H1 (cell line): ENCODE measurements around the gene DCAF8. TPM values are rescaled to one million over a fixed set of nuclear protein-coding genes. Genes with fewer than 3 reads are reported as not detected.
A peak's percentile ranks its signal among the peaks of the same experiment; 100 is the strongest.

ENCODE experiments used
- CTCF ChIA-PET: fragments of 300-600 bp; sonication (Branson Sonifier 250); formaldehyde crosslinking; loops from one replicate; lab custom pipeline; 2021; ENCODE audit not compliant: partially characterized antibody; lab: Charles Lee
- POLR2A ChIA-PET: fragments of 300-600 bp; sonication (Branson Sonifier 250); formaldehyde crosslinking; loops from one replicate; lab custom pipeline; 2021; ENCODE audit warnings: inconsistent platforms; ENCODE audit not compliant: partially characterized antibody; lab: Charles Lee
- DNase-seq, 2 experiments: peaks; one replicate each; pipeline versions ENCODE4 v3.0.0 to v3.0.0-alpha.2; 2010 to 2022; ENCODE audit warnings: low spot score in 2 of 2, low read depth in 1 of 2, mixed read lengths in 1 of 2
- FAIRE-seq: peaks from 2 replicates; lab custom pipeline; 2011; peaks lifted over from hg19 to GRCh38; lab: Jason Lieb, UNC
- H2AFZ ChIP-seq: 2 replicates; pipeline ENCODE4 v1.8.1; 2012; ENCODE audit warnings: low read length, inconsistent platforms
- H2AK5ac ChIP-seq: 2 replicates; pipeline ENCODE4 v1.6.1; 2013; ENCODE audit warnings: low read depth, low read length
- H2BK120ac ChIP-seq: replicated peaks from 2 replicates; pipeline ENCODE3; 2013; ENCODE audit warnings: low read depth, low read length, inconsistent platforms
- H2BK12ac ChIP-seq: 2 replicates; pipeline ENCODE4 v1.6.1; 2013; ENCODE audit warnings: low read depth, low read length
- H2BK15ac ChIP-seq: 2 replicates; pipeline ENCODE4 v1.6.1; 2013; ENCODE audit warnings: low read length
- H2BK20ac ChIP-seq: 2 replicates; pipeline ENCODE4 v1.6.1; 2013; ENCODE audit warnings: low read length
- H2BK5ac ChIP-seq: 2 replicates; pipeline ENCODE4 v1.6.1; 2013; ENCODE audit warnings: low read depth, low read length
- H3K14ac ChIP-seq: 2 replicates; pipeline ENCODE4 v1.6.1; 2013; ENCODE audit warnings: inconsistent platforms; ENCODE audit not compliant: insufficient read length
- H3K18ac ChIP-seq: 2 replicates; pipeline ENCODE4 v1.6.1; 2013; ENCODE audit warnings: low read length; ENCODE audit errors: extremely low read depth
- H3K23ac ChIP-seq: 2 replicates; pipeline ENCODE4 v1.6.1; 2013; ENCODE audit warnings: inconsistent platforms; ENCODE audit not compliant: insufficient read length
- H3K23me2 ChIP-seq: 2 replicates; pipeline ENCODE4 v1.6.1; 2013; ENCODE audit warnings: low read depth, low read length
- H3K27ac ChIP-seq: 2 replicates; pipeline ENCODE4 v1.6.1; 2011; ENCODE audit warnings: low read depth, low read length, inconsistent platforms
- H3K27me3 ChIP-seq, 4 experiments: replicated peaks in 1 of 4; 1 replicate in 1 of 4; 2 replicates in 3 of 4; pipeline versions ENCODE4 v1.6.1 to v1.8.1; 2011 to 2013; ENCODE audit warnings: low read length in 3 of 4, mild to moderate bottlenecking in 3 of 4, inconsistent platforms in 2 of 4, mixed read lengths in 2 of 4, moderate library complexity in 1 of 4; ENCODE audit not compliant: control insufficient read depth in 3 of 4, insufficient read depth in 3 of 4; ENCODE audit errors: extremely low read depth in 1 of 4
- H3K36me3 ChIP-seq, 4 experiments: 2 replicates each; pipeline versions ENCODE4 v1.6.1 to v1.8.1; 2011 to 2013; ENCODE audit warnings: mild to moderate bottlenecking in 4 of 4, low read length in 3 of 4, moderate library complexity in 2 of 4, control low read depth in 1 of 4, inconsistent platforms in 1 of 4; ENCODE audit not compliant: insufficient read depth in 4 of 4, control insufficient read depth in 2 of 4
- H3K4ac ChIP-seq: replicated peaks from 2 replicates; pipeline ENCODE3; 2013; ENCODE audit warnings: low read length, low read depth, mixed read lengths, inconsistent platforms; ENCODE audit not compliant: insufficient read length
- H3K4me1 ChIP-seq, 4 experiments: replicated peaks in 1 of 4; 1 replicate in 1 of 4; 2 replicates in 3 of 4; pipeline versions ENCODE4 v1.6.1 to v1.8.1; 2011 to 2013; ENCODE audit warnings: low read length in 3 of 4, inconsistent platforms in 2 of 4, mixed read lengths in 1 of 4; ENCODE audit not compliant: insufficient read depth in 4 of 4, control insufficient read depth in 3 of 4
- H3K4me2 ChIP-seq, 2 experiments: 2 replicates each; pipeline versions ENCODE4 v1.6.1 to v1.8.1; 2011 to 2013; ENCODE audit warnings: low read depth in 2 of 2, low read length in 2 of 2, control low read depth in 1 of 2, inconsistent platforms in 1 of 2, mild to moderate bottlenecking in 1 of 2; ENCODE audit not compliant: insufficient read depth in 1 of 2
- H3K4me3 ChIP-seq, 4 experiments: fragments of 200-600, 300-600 bp in 1 of 4; sonication (generic), shearing (Covaris generic), sonication (Bioruptor Twin) in 1 of 4; 2 replicates each; pipeline versions ENCODE4 v1.5.1 to v1.8.1; 2011 to 2016; ENCODE audit warnings: low read length in 4 of 4, low read depth in 3 of 4, control low read depth in 2 of 4, inconsistent platforms in 2 of 4, mild to moderate bottlenecking in 2 of 4, mixed read lengths in 1 of 4, moderate library complexity in 1 of 4; ENCODE audit not compliant: insufficient read depth in 2 of 4; ENCODE audit errors: extremely low read depth in 1 of 4
- H3K56ac ChIP-seq: replicated peaks from 2 replicates; pipeline ENCODE3; 2013; ENCODE audit warnings: low read depth, mild to moderate bottlenecking, mixed read lengths, low read length, inconsistent platforms; ENCODE audit not compliant: insufficient read length
- H3K79me1 ChIP-seq: 2 replicates; pipeline ENCODE4 v1.6.1; 2013; ENCODE audit warnings: low read depth, low read length, control low read depth
- H3K79me2 ChIP-seq, 2 experiments: 2 replicates each; pipeline versions ENCODE4 v1.6.1 to v1.8.1; 2012 to 2013; ENCODE audit warnings: low read length in 2 of 2, mild to moderate bottlenecking in 2 of 2, inconsistent platforms in 1 of 2; ENCODE audit not compliant: insufficient read depth in 2 of 2, control insufficient read depth in 1 of 2
- H3K9ac ChIP-seq, 4 experiments: replicated peaks in 1 of 4; 1 replicate in 1 of 4; 2 replicates in 3 of 4; pipeline versions ENCODE4 v1.6.1 to v1.8.1; 2011 to 2013; ENCODE audit warnings: low read depth in 3 of 4, low read length in 3 of 4, control low read depth in 2 of 4, mild to moderate bottlenecking in 2 of 4, moderate library complexity in 2 of 4, inconsistent platforms in 1 of 4; ENCODE audit errors: extremely low read depth in 1 of 4
- H3K9me3 ChIP-seq, 2 experiments: 2 replicates each; pipeline versions ENCODE4 v1.6.1 to v1.8.1; 2012 to 2013; ENCODE audit warnings: mild to moderate bottlenecking in 2 of 2, moderate library complexity in 2 of 2, control low read depth in 1 of 2, inconsistent platforms in 1 of 2, low read depth in 1 of 2, low read length in 1 of 2, mixed read lengths in 1 of 2; ENCODE audit not compliant: insufficient read depth in 2 of 2
- H4K20me1 ChIP-seq, 2 experiments: replicated peaks in 1 of 2; 2 replicates each; pipeline versions ENCODE3 to v1.8.1; 2011 to 2013; ENCODE audit warnings: inconsistent platforms in 2 of 2, low read length in 2 of 2, mild to moderate bottlenecking in 1 of 2; ENCODE audit not compliant: insufficient read depth in 2 of 2, control insufficient read depth in 1 of 2
- H4K5ac ChIP-seq: 2 replicates; pipeline ENCODE4 v1.6.1; 2013; ENCODE audit warnings: low read length, low read depth, mixed read lengths, inconsistent platforms; ENCODE audit not compliant: insufficient read length
- H4K8ac ChIP-seq: 2 replicates; pipeline ENCODE4 v1.8.0; 2013; ENCODE audit warnings: mild to moderate bottlenecking, moderate library complexity, low read length, inconsistent platforms; ENCODE audit not compliant: insufficient read depth; ENCODE audit errors: extremely low read depth
- H4K91ac ChIP-seq: replicated peaks from 2 replicates; pipeline ENCODE3; 2013; ENCODE audit warnings: low read length, mixed read lengths, inconsistent platforms; ENCODE audit not compliant: insufficient read length
- CTCF ChIP-seq, 3 experiments: IDR thresholded peaks; 1 replicate in 2 of 3; 2 replicates in 1 of 3; pipeline versions ENCODE4 v1.5.1 to v1.6.1; 2011; ENCODE audit warnings: low read length in 3 of 3, mild to moderate bottlenecking in 3 of 3, inconsistent platforms in 2 of 3, low read depth in 1 of 3, moderate library complexity in 1 of 3; ENCODE audit not compliant: insufficient read depth in 1 of 3; ENCODE audit errors: control extremely low read depth in 1 of 3
- MAFK ChIP-seq: IDR thresholded peaks from 2 replicates; pipeline ENCODE4 v1.6.1; 2012; ENCODE audit warnings: low read depth, mild to moderate bottlenecking, improper control_type of control experiment, low read length
- NANOG ChIP-seq: IDR thresholded peaks from 2 replicates; pipeline ENCODE4 v1.6.1; 2011; ENCODE audit warnings: low read length, low read depth, mild to moderate bottlenecking, inconsistent platforms; ENCODE audit not compliant: insufficient read depth, poor library complexity, severe bottlenecking
- RAD21 ChIP-seq, 2 experiments: IDR thresholded peaks in 1 of 2; conservative IDR thresholded peaks in 1 of 2; 2 replicates each; pipeline ENCODE4 v1.6.1; 2011; ENCODE audit warnings: low read depth in 2 of 2, low read length in 2 of 2, improper control_type of control experiment in 1 of 2, inconsistent platforms in 1 of 2, mild to moderate bottlenecking in 1 of 2, moderate library complexity in 1 of 2
- SAP30 ChIP-seq: fragments of 300-600 bp; sonication (generic); IDR thresholded peaks from 2 replicates; pipeline ENCODE4 v1.7.1; 2012; ENCODE audit warnings: low read length, moderate library complexity, mild to moderate bottlenecking, inconsistent platforms; ENCODE audit not compliant: insufficient read depth, insufficient replicate concordance
- SIX5 ChIP-seq: IDR thresholded peaks from 2 replicates; pipeline ENCODE4 v1.6.1; 2011; ENCODE audit warnings: mild to moderate bottlenecking, low read depth, low read length
- TAF1 ChIP-seq: IDR thresholded peaks from 2 replicates; pipeline ENCODE4 v1.6.1; 2011; ENCODE audit warnings: mild to moderate bottlenecking, low read depth, low read length
- WGBS, 2 experiments: shearing (Covaris generic) in 1 of 2; methylation state at CpG; one replicate each; pipeline versions ENCODE4 v1.1.6 to v1.1.7; 2013 to 2015; ENCODE audit warnings: low lambda C conversion rate in 2 of 2, mixed read lengths in 2 of 2, inconsistent platforms in 1 of 2, low coverage in 1 of 2, missing lambda C conversion rate in 1 of 2; ENCODE audit not compliant: insufficient replicate concordance in 2 of 2, insufficient coverage in 1 of 2, insufficient read length in 1 of 2; ENCODE audit errors: extremely low coverage in 1 of 2, missing lambda C conversion rate in 1 of 2; 5-methylcytosine and 5-hydroxymethylcytosine counted together
- polyA plus RNA-seq, 7 experiments: library from polyadenylated mRNA; depleted of rRNA in 3 of 7; stranded (reverse) in 5 of 7; unstranded in 2 of 7; fragments of >200 nt in 5 of 7; fragments of 200-250 nt in 2 of 7; gene quantifications; 1 replicate in 5 of 7; 2 replicates in 1 of 7; 4 replicates in 1 of 7; pipeline versions ENCODE4 v1.2.1 to v1.2.3, GENCODE V29; 2011 to 2013; ENCODE audit warnings: missing spikeins in 2 of 7, mixed read lengths in 2 of 7
- total RNA-seq: library from RNA; stranded (reverse); fragmentation: NEBNext Ultra II Directional; extraction: Animal tissue kit (Norgen Biotek cat#: 25700); gene quantifications from 2 replicates; pipeline ENCODE4 v1.2.1, GENCODE V29; 2021

The DCAF8 gene
- total and polyA plus RNA-seq, 2 of the 8 experiments (the other 6 are each of a cell fraction or from before 2014, with no cell fraction given), result 68.2 to 110 TPM

GRCh38 chr1:160291248-160292220, 29.2 kb upstream of the DCAF8 start:
- Histone ChIP-seq H2BK12ac (no peak overlapping the region), H3K56ac (no peak overlapping the region), H2BK20ac (no peak overlapping the region), H3K4me3 (no peak overlapping the region), H2BK15ac (no peak overlapping the region), H4K5ac (no peak overlapping the region), H2BK5ac (no peak overlapping the region), H3K27me3 (no peaks in the 10 kb centered on the region), H3K9me3 (no peaks in the 10 kb centered on the region), H3K4me1 (no peaks in the 10 kb centered on the region), H3K36me3 (peaks cover 27 to 74% (median 63%) of the 10 kb centered on the region in 4 experiments), H3K4ac (no peak overlapping the region), H3K9ac (no peak overlapping the region), H4K20me1 (peaks cover 0 to 2% of the 10 kb centered on the region in 2 experiments), H3K79me1 (no peaks in the 10 kb centered on the region), H3K23me2 (no peaks in the 10 kb centered on the region), H3K79me2 (no peaks in the 10 kb centered on the region), H2AFZ (no peak overlapping the region), H4K8ac (no peak overlapping the region), H4K91ac (no peak overlapping the region), H3K4me2 (no peak overlapping the region), H2AK5ac (no peak overlapping the region), H3K27ac (no peak overlapping the region), H2BK120ac (no peak overlapping the region), H3K23ac (no peak overlapping the region), H3K14ac (no peak overlapping the region), H3K18ac (no peak overlapping the region)
- POLR2A ChIA-PET, result interaction anchor here (0.5 to 2.3 kb wide), 14 partner anchors 10 to 171 kb away, joined by 3 to 10 read pairs (median 4); partner anchors contain the start of gene DCAF8
- DNase-seq (peak in 1 of 2 experiments; percentile 62), FAIRE-seq (peak; percentile 88)
- CTCF ChIA-PET, result interaction anchor here (0.8 to 7.2 kb wide), 83 partner anchors 10 to 514 kb away, joined by 3 to 83 read pairs (median 5); partner anchors contain the start of genes CASQ1, DCAF8, KCNJ9 and NHLH1
- 87% methylated on average over 11 of the region's 11 CpGs; no CpG with 5 or more reads in 1 of the 2 experiments for WGBS, 2 experiments
- TF ChIP-seq CTCF (IDR thresholded peaks at IDR 0.05; ENCODE audit: control extremely low read depth in 1 of 3, insufficient read depth in 1 of 3, low read depth in 1 of 3, low read length in 3 of 3) (peak; percentile 69 to 94 (median 71)), SAP30 (no peak), MAFK (no peak), NANOG (no peak), RAD21 (IDR thresholded peaks at IDR 0.05 in 1 of 2, conservative IDR thresholded peaks at IDR 0.05 in 1 of 2; ENCODE audit: low read depth in 2 of 2, low read length in 2 of 2) (peak; percentile 58 to 59), TAF1 (no peak), SIX5 (no peak)
